H1 (cell line): ENCODE data around the gene TCN2. TPM values are rescaled to one million over a fixed set of nuclear protein-coding genes. Genes with fewer than 3 reads are reported as not detected.

Experiments
- CTCF ChIA-PET: fragments of 300-600 bp; sonication (Branson Sonifier 250); formaldehyde crosslinking; loops from one replicate; lab custom pipeline; 2021; ENCODE audit not compliant: partially characterized antibody; lab: Charles Lee
- POLR2A ChIA-PET: fragments of 300-600 bp; sonication (Branson Sonifier 250); formaldehyde crosslinking; loops from one replicate; lab custom pipeline; 2021; ENCODE audit warnings: inconsistent platforms; ENCODE audit not compliant: partially characterized antibody; lab: Charles Lee
- DNase-seq, 2 experiments: peaks; one replicate each; pipeline versions ENCODE4 v3.0.0 to v3.0.0-alpha.2; 2010 to 2022; ENCODE audit warnings: low spot score in 2 of 2, low read depth in 1 of 2, mixed read lengths in 1 of 2
- FAIRE-seq: peaks from 2 replicates; lab custom pipeline; 2011; peaks lifted over from hg19 to GRCh38; lab: Jason Lieb, UNC
- H2AFZ ChIP-seq: 2 replicates; pipeline ENCODE4 v1.8.1; 2012; ENCODE audit warnings: low read length, inconsistent platforms
- H2AK5ac ChIP-seq: 2 replicates; pipeline ENCODE4 v1.6.1; 2013; ENCODE audit warnings: low read depth, low read length
- H2BK120ac ChIP-seq: replicated peaks from 2 replicates; pipeline ENCODE3; 2013; ENCODE audit warnings: low read depth, low read length, inconsistent platforms
- H2BK12ac ChIP-seq: 2 replicates; pipeline ENCODE4 v1.6.1; 2013; ENCODE audit warnings: low read depth, low read length
- H2BK15ac ChIP-seq: 2 replicates; pipeline ENCODE4 v1.6.1; 2013; ENCODE audit warnings: low read length
- H2BK20ac ChIP-seq: 2 replicates; pipeline ENCODE4 v1.6.1; 2013; ENCODE audit warnings: low read length
- H2BK5ac ChIP-seq: 2 replicates; pipeline ENCODE4 v1.6.1; 2013; ENCODE audit warnings: low read depth, low read length
- H3K14ac ChIP-seq: 2 replicates; pipeline ENCODE4 v1.6.1; 2013; ENCODE audit warnings: inconsistent platforms; ENCODE audit not compliant: insufficient read length
- H3K18ac ChIP-seq: 2 replicates; pipeline ENCODE4 v1.6.1; 2013; ENCODE audit warnings: low read length; ENCODE audit errors: extremely low read depth
- H3K23ac ChIP-seq: 2 replicates; pipeline ENCODE4 v1.6.1; 2013; ENCODE audit warnings: inconsistent platforms; ENCODE audit not compliant: insufficient read length
- H3K23me2 ChIP-seq: 2 replicates; pipeline ENCODE4 v1.6.1; 2013; ENCODE audit warnings: low read depth, low read length
- H3K27ac ChIP-seq: 2 replicates; pipeline ENCODE4 v1.6.1; 2011; ENCODE audit warnings: low read depth, low read length, inconsistent platforms
- H3K27me3 ChIP-seq, 4 experiments: replicated peaks in 1 of 4; 1 replicate in 1 of 4; 2 replicates in 3 of 4; pipeline versions ENCODE4 v1.6.1 to v1.8.1; 2011 to 2013; ENCODE audit warnings: low read length in 3 of 4, mild to moderate bottlenecking in 3 of 4, inconsistent platforms in 2 of 4, mixed read lengths in 2 of 4, moderate library complexity in 1 of 4; ENCODE audit not compliant: control insufficient read depth in 3 of 4, insufficient read depth in 3 of 4; ENCODE audit errors: extremely low read depth in 1 of 4
- H3K36me3 ChIP-seq, 4 experiments: 2 replicates each; pipeline versions ENCODE4 v1.6.1 to v1.8.1; 2011 to 2013; ENCODE audit warnings: mild to moderate bottlenecking in 4 of 4, low read length in 3 of 4, moderate library complexity in 2 of 4, control low read depth in 1 of 4, inconsistent platforms in 1 of 4; ENCODE audit not compliant: insufficient read depth in 4 of 4, control insufficient read depth in 2 of 4
- H3K4ac ChIP-seq: replicated peaks from 2 replicates; pipeline ENCODE3; 2013; ENCODE audit warnings: low read length, low read depth, mixed read lengths, inconsistent platforms; ENCODE audit not compliant: insufficient read length
- H3K4me1 ChIP-seq, 4 experiments: replicated peaks in 1 of 4; 1 replicate in 1 of 4; 2 replicates in 3 of 4; pipeline versions ENCODE4 v1.6.1 to v1.8.1; 2011 to 2013; ENCODE audit warnings: low read length in 3 of 4, inconsistent platforms in 2 of 4, mixed read lengths in 1 of 4; ENCODE audit not compliant: insufficient read depth in 4 of 4, control insufficient read depth in 3 of 4
- H3K4me2 ChIP-seq, 2 experiments: 2 replicates each; pipeline versions ENCODE4 v1.6.1 to v1.8.1; 2011 to 2013; ENCODE audit warnings: low read depth in 2 of 2, low read length in 2 of 2, control low read depth in 1 of 2, inconsistent platforms in 1 of 2, mild to moderate bottlenecking in 1 of 2; ENCODE audit not compliant: insufficient read depth in 1 of 2
- H3K4me3 ChIP-seq, 4 experiments: fragments of 200-600, 300-600 bp in 1 of 4; sonication (generic), shearing (Covaris generic), sonication (Bioruptor Twin) in 1 of 4; 2 replicates each; pipeline versions ENCODE4 v1.5.1 to v1.8.1; 2011 to 2016; ENCODE audit warnings: low read length in 4 of 4, low read depth in 3 of 4, control low read depth in 2 of 4, inconsistent platforms in 2 of 4, mild to moderate bottlenecking in 2 of 4, mixed read lengths in 1 of 4, moderate library complexity in 1 of 4; ENCODE audit not compliant: insufficient read depth in 2 of 4; ENCODE audit errors: extremely low read depth in 1 of 4
- H3K56ac ChIP-seq: replicated peaks from 2 replicates; pipeline ENCODE3; 2013; ENCODE audit warnings: low read depth, mild to moderate bottlenecking, mixed read lengths, low read length, inconsistent platforms; ENCODE audit not compliant: insufficient read length
- H3K79me1 ChIP-seq: 2 replicates; pipeline ENCODE4 v1.6.1; 2013; ENCODE audit warnings: low read depth, low read length, control low read depth
- H3K79me2 ChIP-seq, 2 experiments: 2 replicates each; pipeline versions ENCODE4 v1.6.1 to v1.8.1; 2012 to 2013; ENCODE audit warnings: low read length in 2 of 2, mild to moderate bottlenecking in 2 of 2, inconsistent platforms in 1 of 2; ENCODE audit not compliant: insufficient read depth in 2 of 2, control insufficient read depth in 1 of 2
- H3K9ac ChIP-seq, 4 experiments: replicated peaks in 1 of 4; 1 replicate in 1 of 4; 2 replicates in 3 of 4; pipeline versions ENCODE4 v1.6.1 to v1.8.1; 2011 to 2013; ENCODE audit warnings: low read depth in 3 of 4, low read length in 3 of 4, control low read depth in 2 of 4, mild to moderate bottlenecking in 2 of 4, moderate library complexity in 2 of 4, inconsistent platforms in 1 of 4; ENCODE audit errors: extremely low read depth in 1 of 4
- H3K9me3 ChIP-seq, 2 experiments: 2 replicates each; pipeline versions ENCODE4 v1.6.1 to v1.8.1; 2012 to 2013; ENCODE audit warnings: mild to moderate bottlenecking in 2 of 2, moderate library complexity in 2 of 2, control low read depth in 1 of 2, inconsistent platforms in 1 of 2, low read depth in 1 of 2, low read length in 1 of 2, mixed read lengths in 1 of 2; ENCODE audit not compliant: insufficient read depth in 2 of 2
- H4K20me1 ChIP-seq, 2 experiments: replicated peaks in 1 of 2; 2 replicates each; pipeline versions ENCODE3 to v1.8.1; 2011 to 2013; ENCODE audit warnings: inconsistent platforms in 2 of 2, low read length in 2 of 2, mild to moderate bottlenecking in 1 of 2; ENCODE audit not compliant: insufficient read depth in 2 of 2, control insufficient read depth in 1 of 2
- H4K5ac ChIP-seq: 2 replicates; pipeline ENCODE4 v1.6.1; 2013; ENCODE audit warnings: low read length, low read depth, mixed read lengths, inconsistent platforms; ENCODE audit not compliant: insufficient read length
- H4K8ac ChIP-seq: 2 replicates; pipeline ENCODE4 v1.8.0; 2013; ENCODE audit warnings: mild to moderate bottlenecking, moderate library complexity, low read length, inconsistent platforms; ENCODE audit not compliant: insufficient read depth; ENCODE audit errors: extremely low read depth
- H4K91ac ChIP-seq: replicated peaks from 2 replicates; pipeline ENCODE3; 2013; ENCODE audit warnings: low read length, mixed read lengths, inconsistent platforms; ENCODE audit not compliant: insufficient read length
- CHD1 ChIP-seq: IDR thresholded peaks from 2 replicates; pipeline ENCODE4 v1.6.1; 2012; ENCODE audit warnings: low read depth, low read length, improper control_type of control experiment
- polyA plus RNA-seq, 7 experiments: library from polyadenylated mRNA; depleted of rRNA in 3 of 7; stranded (reverse) in 5 of 7; unstranded in 2 of 7; fragments of >200 nt in 5 of 7; fragments of 200-250 nt in 2 of 7; gene quantifications; 1 replicate in 5 of 7; 2 replicates in 1 of 7; 4 replicates in 1 of 7; pipeline versions ENCODE4 v1.2.1 to v1.2.3, GENCODE V29; 2011 to 2013; ENCODE audit warnings: missing spikeins in 2 of 7, mixed read lengths in 2 of 7
- total RNA-seq: library from RNA; stranded (reverse); fragmentation: NEBNext Ultra II Directional; extraction: Animal tissue kit (Norgen Biotek cat#: 25700); gene quantifications from 2 replicates; pipeline ENCODE4 v1.2.1, GENCODE V29; 2021

The TCN2 gene
- total and polyA plus RNA-seq, 2 of the 8 experiments (the other 6 are each of a cell fraction or from before 2014, with no cell fraction given): 30.0 to 87.8 TPM

DNA sequence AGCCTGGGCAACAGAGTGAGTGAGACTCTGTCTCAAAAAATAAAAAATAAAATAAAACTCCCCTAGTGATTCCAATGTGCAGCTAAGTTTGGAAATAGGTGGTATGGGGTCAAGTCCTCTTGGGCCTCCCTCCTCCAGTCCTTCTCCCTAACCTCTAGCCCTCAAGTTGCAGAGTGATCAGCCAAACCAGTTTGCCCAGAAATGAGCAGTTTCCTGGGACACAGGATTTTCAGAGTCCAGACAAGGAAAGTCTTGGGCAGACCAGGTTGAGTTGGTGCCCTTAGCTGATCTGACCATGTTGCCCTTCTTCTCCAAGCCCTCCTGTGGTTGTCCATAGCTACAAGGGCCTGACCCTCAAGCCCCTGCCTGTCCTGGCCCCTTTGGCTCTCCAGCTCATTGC is 7.9 kb downstream of the TCN2 start:
- no peak overlapping the region for H2BK20ac ChIP-seq

More for the DNA sequence above, 7.9 kb downstream of the TCN2 start:
- DNase-seq (no peak), FAIRE-seq (no peak)
- no peak for TF ChIP-seq CHD1
- Histone ChIP-seq H3K27me3 (no peaks in the 10 kb centered on the region), H3K18ac (no peak overlapping the region), H2AFZ (no peak overlapping the region), H2BK15ac (no peak overlapping the region), H3K4me2 (no peak overlapping the region), H3K23ac (no peak overlapping the region), H4K5ac (no peak overlapping the region), H3K4me1 (no peaks in the 10 kb centered on the region), H2AK5ac (no peak overlapping the region), H3K23me2 (no peaks in the 10 kb centered on the region), H3K79me2 (no peaks in the 10 kb centered on the region), H3K14ac (no peak overlapping the region), H2BK5ac (no peak overlapping the region), H3K9me3 (no peaks in the 10 kb centered on the region), H3K56ac (no peak overlapping the region), H4K20me1 (peaks cover 2 to 5% of the 10 kb centered on the region in 2 experiments), H3K4me3 (no peak overlapping the region), H2BK12ac (no peak overlapping the region), H3K4ac (no peak overlapping the region), H3K27ac (no peak overlapping the region), H3K36me3 (peaks cover 11 to 66% (median 53%) of the 10 kb centered on the region in 4 experiments; a peak in 7 of 8 replicates), H3K9ac (no peak overlapping the region), H3K79me1 (peaks cover under 1% of the 10 kb centered on the region; the same call in 1 of the 2 replicates), H4K91ac (no peak overlapping the region), H2BK120ac (no peak overlapping the region), H4K8ac (no peak overlapping the region)
- POLR2A ChIA-PET: interaction anchor here (0.9 kb wide), 2 partner anchors 11 to 40 kb away, joined by 3 to 4 read pairs; no protein-coding TSS in a partner anchor
- CTCF ChIA-PET: interaction anchor here (0.5 to 3.0 kb wide), 5 partner anchors 9 to 208 kb away, joined by 3 to 15 read pairs (median 4); no protein-coding TSS in a partner anchor
